Activated effector memory CD4-positive, alpha-beta T cell treated with Interleukin-2 at 50 U/mL for 16 hours (primary cell): ENCODE measurements around the gene TTC23.

Source experiments
- DNase-seq: peaks from one replicate; pipeline ENCODE4 v3.0.0-alpha.2; 2020

Gene TTC23

DNA sequence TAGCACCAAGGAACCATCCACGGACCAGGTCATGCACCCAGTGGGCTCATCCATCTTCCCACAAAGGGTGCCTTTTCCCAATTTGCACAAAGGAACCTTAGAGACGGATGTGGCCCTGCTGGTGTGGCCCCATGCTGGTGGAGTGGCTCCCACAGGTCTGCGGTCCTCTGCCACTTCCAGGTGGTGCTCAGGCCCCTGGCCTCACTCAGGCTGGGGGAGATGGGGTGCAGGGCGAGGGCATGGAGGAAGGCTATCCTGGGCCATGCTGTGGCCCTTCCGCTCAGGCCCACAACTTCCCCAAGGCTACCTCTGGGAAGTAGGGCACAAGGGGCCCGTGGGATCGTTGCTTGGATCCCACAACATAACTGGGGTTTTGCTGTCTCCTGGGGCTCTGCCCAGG is 149.7 kb downstream of the TTC23 start:
- no peak for DNase-seq

DNA sequence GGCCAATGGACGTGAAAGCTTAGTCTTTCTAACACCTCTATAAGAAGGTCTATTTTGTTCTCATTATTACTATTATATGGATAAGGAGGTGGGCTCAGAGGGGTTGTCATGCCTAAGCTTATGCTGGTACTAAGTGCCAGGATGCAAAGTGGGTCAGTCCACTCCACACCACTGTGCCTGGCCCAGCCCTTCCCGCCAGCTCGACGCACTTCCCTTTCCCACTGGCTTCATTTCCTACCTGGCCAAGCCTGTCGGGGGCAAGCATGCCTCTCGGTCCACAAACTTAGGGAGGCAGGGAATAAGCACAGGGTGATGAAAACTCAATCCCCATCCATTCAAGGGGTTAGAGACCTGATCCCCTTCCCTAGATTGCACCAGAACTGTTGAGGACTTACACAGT is 150.4 kb downstream of the TTC23 start:
- DNase-seq = no peak

- no peak for DNase-seq
These were observed 151.0 kb downstream of the TTC23 start for GRCh38 chr15:99098426-99098825.

GRCh38 chr15:99097441-99098410 is 151.7 kb downstream of the TTC23 start:
- no peak for DNase-seq

GRCh38 chr15:99096894-99097426 is 152.4 kb downstream of the TTC23 start:
- DNase-seq = no peak

DNA sequence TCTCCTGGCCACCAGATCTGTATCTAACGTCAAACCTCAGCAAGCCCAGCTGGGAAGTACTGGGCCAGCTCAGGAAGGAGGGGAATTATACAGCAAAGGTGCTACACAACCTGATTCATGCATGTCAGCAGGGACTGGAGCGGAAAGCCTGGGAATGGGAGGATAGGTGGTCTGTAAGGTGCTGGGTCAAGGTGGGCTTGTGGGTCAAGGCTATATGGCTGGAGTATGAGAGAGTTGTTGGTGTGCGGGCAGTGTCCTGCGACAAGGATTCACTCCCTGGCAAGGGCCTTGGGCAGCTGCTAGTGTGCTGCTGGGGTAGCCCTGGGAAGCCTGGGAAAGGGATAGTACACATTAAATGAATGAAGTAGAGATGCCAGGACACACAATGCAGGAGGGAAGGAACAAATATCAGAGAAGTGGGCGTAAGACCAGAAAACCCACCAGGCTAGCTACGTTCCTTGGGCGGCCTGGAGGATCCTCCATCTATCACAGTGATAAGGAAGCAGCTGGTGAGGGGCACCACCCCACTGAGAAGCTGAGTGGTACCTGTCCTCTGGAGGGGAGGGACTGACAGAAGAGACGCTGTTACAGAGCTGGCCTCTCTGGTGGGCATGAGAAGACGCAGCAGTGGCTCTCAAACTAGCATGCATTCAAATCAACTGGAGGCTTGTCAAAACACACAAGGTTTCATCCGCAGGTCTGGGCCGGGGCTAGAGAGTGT is 153.0 kb downstream of the TTC23 start:
- no peak for DNase-seq

GRCh38 chr15:99095626-99096025 is 153.8 kb downstream of the TTC23 start:
- no peak for DNase-seq

- DNase-seq = no peak
These were observed 156.7 kb downstream of the TTC23 start for GRCh38 chr15:99092554-99093172.

DNA sequence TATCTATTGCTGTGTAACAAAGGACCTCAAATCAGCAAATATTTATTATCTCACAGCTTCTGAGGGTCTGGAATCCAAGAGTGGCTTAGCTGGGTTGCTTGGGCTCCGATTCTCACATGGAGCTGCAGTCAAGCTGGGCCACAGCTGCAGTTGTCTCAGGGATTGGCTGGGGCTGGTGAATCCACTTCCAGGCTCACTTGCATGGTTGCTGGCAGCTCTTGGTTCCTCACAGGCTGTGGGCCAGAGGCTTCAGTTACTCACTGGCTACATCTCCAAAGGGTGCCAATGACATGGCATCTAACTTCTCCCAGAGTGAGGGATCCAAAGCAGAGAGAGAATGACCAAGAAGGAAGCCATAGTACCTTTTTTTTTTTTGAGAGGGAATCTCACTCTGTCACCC is 158.4 kb downstream of the TTC23 start:
- no peak for DNase-seq

GRCh38 chr15:99090011-99090699 is 159.2 kb downstream of the TTC23 start:
- DNase-seq = no peak

DNA sequence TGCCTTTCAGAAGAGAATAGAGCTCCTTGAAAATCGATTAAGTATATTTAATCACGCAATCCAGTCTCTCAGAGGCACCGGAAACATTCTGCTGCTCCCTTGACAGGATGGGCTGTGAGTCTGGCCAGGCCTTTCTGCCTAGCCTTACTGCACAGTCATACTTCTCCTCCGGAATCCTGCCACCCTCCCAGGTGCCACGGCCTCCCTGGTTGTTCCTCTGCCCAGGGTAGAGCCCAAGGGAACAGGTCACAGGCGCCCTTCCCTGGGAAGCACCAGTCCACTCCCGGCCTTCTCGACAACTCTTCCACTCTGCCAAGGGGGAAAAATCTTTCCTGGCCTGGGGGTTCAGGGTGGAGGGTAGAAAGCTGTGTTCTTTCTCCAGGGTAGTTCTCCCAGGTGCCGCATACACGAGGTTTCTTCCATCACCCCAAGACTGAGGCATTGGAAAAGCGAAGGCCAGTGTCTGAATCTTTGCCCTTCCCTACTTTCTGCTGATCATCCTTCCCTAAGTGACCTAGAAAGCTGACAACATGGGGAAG is 161.9 kb downstream of the TTC23 start:
- DNase-seq = no peak

DNA sequence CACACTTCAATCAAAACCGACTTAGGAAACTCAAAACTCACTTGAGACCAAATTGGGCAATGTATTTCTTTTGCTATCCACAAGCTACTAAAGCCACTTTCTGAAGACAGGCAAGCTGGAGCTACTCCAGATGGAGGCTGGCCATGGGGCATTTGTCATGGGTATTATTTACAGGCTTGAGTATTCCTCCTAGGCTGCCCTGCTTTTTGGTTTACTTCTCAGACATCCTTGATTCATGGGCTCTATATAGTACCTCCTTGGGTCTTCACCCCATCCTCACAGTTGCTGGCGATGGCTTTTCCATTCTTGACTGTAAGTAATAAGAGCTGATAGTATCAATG is 163.1 kb downstream of the TTC23 start:
- DNase-seq = no peak
